ENCODE measurements around the gene FOXL3.

FOXL3 gene

DNA sequence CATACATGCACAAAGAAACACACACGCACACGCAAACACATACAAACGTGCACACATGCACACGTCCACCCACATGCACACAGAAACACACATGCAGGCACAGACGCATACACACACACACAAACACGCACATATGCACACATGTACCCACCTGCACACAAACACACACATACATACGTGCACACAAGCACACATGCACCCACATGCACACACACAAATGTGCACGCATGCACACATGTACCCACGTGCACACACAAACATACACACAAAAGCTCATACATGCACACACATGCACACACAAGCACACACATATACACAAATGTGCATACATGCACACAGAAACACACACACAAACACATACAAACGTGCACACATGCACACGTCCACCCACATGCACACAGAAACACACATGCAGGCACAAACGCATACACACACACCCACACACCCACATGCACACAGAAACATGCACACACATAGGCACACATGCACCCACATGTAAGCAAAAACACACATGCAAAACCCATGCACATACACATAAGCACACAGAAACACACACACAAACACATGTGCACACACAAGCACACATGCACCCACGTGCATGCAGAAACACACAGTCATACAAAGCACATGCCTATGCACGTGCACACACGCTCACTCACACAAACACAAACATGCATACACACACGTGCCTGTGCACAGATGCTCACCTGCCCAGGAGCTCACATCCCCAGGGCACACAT is 44.8 kb downstream of the FOXL3 start:
- TF ChIP-seq TAF1 (IDR thresholded peaks at IDR 0.05; ENCODE audit: low read depth) (no peak), YY1 (IDR thresholded peaks at IDR 0.05; ENCODE audit: low read depth) (no peak), NFIC (IDR thresholded peaks at IDR 0.05) (no peak), FOXM1 (IDR thresholded peaks at IDR 0.05; ENCODE audit: borderline replicate concordance, low read depth) (no peak), TCF12 (IDR thresholded peaks at IDR 0.05; ENCODE audit: low read depth) (no peak), RAD21 (IDR thresholded peaks at IDR 0.05; ENCODE audit: low read depth) (no peak), CEBPB (IDR thresholded peaks at IDR 0.05) (no peak), REST (IDR thresholded peaks at IDR 0.05; ENCODE audit: low read depth) (no peak), USF1 (IDR thresholded peaks at IDR 0.05) (no peak), ZBTB7A (IDR thresholded peaks at IDR 0.05; ENCODE audit: low read depth) (no peak), EP300 (IDR thresholded peaks at IDR 0.05; ENCODE audit: borderline replicate concordance) (no peak), CREB1 (IDR thresholded peaks at IDR 0.05; ENCODE audit: low read depth) (no peak), EGR1 (IDR thresholded peaks at IDR 0.05) (no peak), TEAD4 (IDR thresholded peaks at IDR 0.05) (no peak)
- TF ChIP-seq, protein P1, sequence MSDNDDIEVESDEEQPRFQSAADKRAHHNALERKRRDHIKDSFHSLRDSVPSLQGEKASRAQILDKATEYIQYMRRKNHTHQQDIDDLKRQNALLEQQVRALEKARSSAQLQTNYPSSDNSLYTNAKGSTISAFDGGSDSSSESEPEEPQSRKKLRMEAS (IDR thresholded peaks at IDR 0.05): no peak

GRCh38 chr7:335358-336148 is 45.6 kb downstream of the FOXL3 start:
- TF ChIP-seq CREB1 (IDR thresholded peaks at IDR 0.05; ENCODE audit: low read depth): no peak
- no peak for TF ChIP-seq USF1 (IDR thresholded peaks at IDR 0.05)
- TF ChIP-seq, protein P1 (IDR thresholded peaks at IDR 0.05): no peak
- TF ChIP-seq FOXM1 (IDR thresholded peaks at IDR 0.05; ENCODE audit: borderline replicate concordance, low read depth): no peak
- TF ChIP-seq REST (IDR thresholded peaks at IDR 0.05; ENCODE audit: low read depth): no peak
- no peak for TF ChIP-seq TCF12 (IDR thresholded peaks at IDR 0.05; ENCODE audit: low read depth)
- TF ChIP-seq ZBTB7A (IDR thresholded peaks at IDR 0.05; ENCODE audit: low read depth): no peak
- no peak for TF ChIP-seq TEAD4 (IDR thresholded peaks at IDR 0.05)
- no peak for TF ChIP-seq RAD21 (IDR thresholded peaks at IDR 0.05; ENCODE audit: low read depth)
- no peak for TF ChIP-seq EP300 (IDR thresholded peaks at IDR 0.05; ENCODE audit: borderline replicate concordance)
- TF ChIP-seq NFIC (IDR thresholded peaks at IDR 0.05): no peak
- no peak for TF ChIP-seq TAF1 (IDR thresholded peaks at IDR 0.05; ENCODE audit: low read depth)
- no peak for TF ChIP-seq CEBPB (IDR thresholded peaks at IDR 0.05)
- no peak for TF ChIP-seq YY1 (IDR thresholded peaks at IDR 0.05; ENCODE audit: low read depth)
- TF ChIP-seq EGR1 (IDR thresholded peaks at IDR 0.05): no peak

- no peak for TF ChIP-seq TEAD4 (IDR thresholded peaks at IDR 0.05)
- TF ChIP-seq EGR1 (IDR thresholded peaks at IDR 0.05): no peak
- no peak for TF ChIP-seq NFIC (IDR thresholded peaks at IDR 0.05)
- no peak for TF ChIP-seq YY1 (IDR thresholded peaks at IDR 0.05; ENCODE audit: low read depth)
- no peak for TF ChIP-seq ZBTB7A (IDR thresholded peaks at IDR 0.05; ENCODE audit: low read depth)
- no peak for TF ChIP-seq TCF12 (IDR thresholded peaks at IDR 0.05; ENCODE audit: low read depth)
Measured at GRCh38 chr7:336810-337566, 47.0 kb downstream of the FOXL3 start.

DNA sequence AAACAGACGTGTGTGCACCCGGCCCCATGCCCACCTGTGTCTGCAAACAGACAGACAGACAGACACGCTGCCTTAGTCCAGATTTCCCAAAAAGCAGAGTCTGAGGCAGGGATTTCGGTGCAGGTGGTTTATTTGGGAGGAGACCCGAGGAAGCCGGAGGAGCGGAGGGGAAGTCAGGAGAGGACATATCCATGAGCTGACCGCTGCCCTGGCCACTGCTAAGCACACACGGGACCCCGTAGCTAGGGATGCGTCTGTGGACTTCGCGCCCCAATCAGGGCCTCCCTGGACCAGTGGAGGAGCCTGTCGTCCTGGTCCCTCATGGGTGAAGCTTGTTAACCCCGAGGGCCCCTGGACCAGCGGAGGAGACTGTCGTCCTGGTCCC is 47.6 kb downstream of the FOXL3 start:
- TF ChIP-seq, protein P1 (IDR thresholded peaks at IDR 0.05): no peak
- TF ChIP-seq EP300 (IDR thresholded peaks at IDR 0.05; ENCODE audit: borderline replicate concordance): no peak
- TF ChIP-seq TCF12 (IDR thresholded peaks at IDR 0.05; ENCODE audit: low read depth): no peak
- TF ChIP-seq EGR1 (IDR thresholded peaks at IDR 0.05): no peak
- TF ChIP-seq REST (IDR thresholded peaks at IDR 0.05; ENCODE audit: low read depth): no peak
- no peak for TF ChIP-seq CREB1 (IDR thresholded peaks at IDR 0.05; ENCODE audit: low read depth)
- no peak for TF ChIP-seq CEBPB (IDR thresholded peaks at IDR 0.05)
- no peak for TF ChIP-seq RAD21 (IDR thresholded peaks at IDR 0.05; ENCODE audit: low read depth)
- TF ChIP-seq NFIC (IDR thresholded peaks at IDR 0.05): no peak
- TF ChIP-seq TAF1 (IDR thresholded peaks at IDR 0.05; ENCODE audit: low read depth): no peak
- TF ChIP-seq YY1 (IDR thresholded peaks at IDR 0.05; ENCODE audit: low read depth): no peak
- no peak for TF ChIP-seq TEAD4 (IDR thresholded peaks at IDR 0.05)
- no peak for TF ChIP-seq USF1 (IDR thresholded peaks at IDR 0.05)
